Measurements from ENCODE around the gene GNPTG. TPM values are rescaled to one million over a fixed set of nuclear protein-coding genes. Genes with fewer than 3 reads are reported as not detected.

GNPTG gene
- total and polyA plus RNA-seq, 9 of the 15 experiments (the other 6 are each of a cell fraction or from before 2014, with no cell fraction given): 0.69 to 33.3 (median 13.6) TPM

- TF ChIP-seq MLLT1 (IDR thresholded peaks at IDR 0.05): no peak
- no peak for TF ChIP-seq STAG1 (CRISPR knock-in tag; IDR thresholded peaks at IDR 0.05; ENCODE audit: borderline replicate concordance)
- TF ChIP-seq CTBP1 (IDR thresholded peaks at IDR 0.05; ENCODE audit: borderline replicate concordance): peak; percentile 72; the same call in 1 of the 2 replicates
- no peak for TF ChIP-seq PHF21A (IDR thresholded peaks at IDR 0.05; ENCODE audit: borderline replicate concordance, low read depth)
- TF ChIP-seq ZNF583 (CRISPR knock-in tag; IDR thresholded peaks at IDR 0.05): peak; percentile 62; the same call in 1 of the 2 replicates
- no peak for TF ChIP-seq ZNF79 (CRISPR knock-in tag; IDR thresholded peaks at IDR 0.05; ENCODE audit: low read depth)
- no peak for TF ChIP-seq HNRNPH1 (optimal IDR thresholded peaks at IDR 0.05; ENCODE audit: low read depth, low read length)
- TF ChIP-seq ZNF639 (CRISPR knock-in tag; conservative IDR thresholded peaks at IDR 0.05 in 1 of 2, IDR thresholded peaks at IDR 0.05 in 1 of 2): no peak; a peak in 1 of 4 replicates
- TF ChIP-seq MECOM (CRISPR knock-in tag; IDR thresholded peaks at IDR 0.05): no peak
- no peak for TF ChIP-seq HES1 (IDR thresholded peaks at IDR 0.05; ENCODE audit: low read depth)
- TF ChIP-seq ZBTB12 (CRISPR knock-in tag; IDR thresholded peaks at IDR 0.05): 0 out of 2 replicates have a peak, but pooled peaks have one; percentile 48
- no peak for TF ChIP-seq NELFE (IDR thresholded peaks at IDR 0.05; ENCODE audit: insufficient read depth, insufficient read length)
- no peak for TF ChIP-seq HNRNPUL1 (IDR thresholded peaks at IDR 0.05; ENCODE audit: low read length)
- TF ChIP-seq TRIM25 (IDR thresholded peaks at IDR 0.05; ENCODE audit: borderline replicate concordance): no peak
- no peak for TF ChIP-seq TAF15 (IDR thresholded peaks at IDR 0.05; ENCODE audit: low read depth, low read length)
- TF ChIP-seq RFX1 (IDR thresholded peaks at IDR 0.05): no peak
- TF ChIP-seq UBTF (IDR thresholded peaks at IDR 0.05; ENCODE audit: borderline replicate concordance in 1 of 2, low read depth in 2 of 2, low read length in 2 of 2): no peak
- TF ChIP-seq KDM2B (CRISPR knock-in tag; IDR thresholded peaks at IDR 0.05): no peak
Observed at GRCh38 chr16:1351582-1352362, at the start of gene GNPTG, which contains the start of gene TSR3 (continued).
